ENCODE measurements around the gene VTN.
A peak's percentile ranks its signal among the peaks of the same experiment; 100 is the strongest.
"Not testable (repeated sequence)": the region's sequence is repeated elsewhere in the genome, so short reads cannot be mapped to it uniquely, and the experiment has no call there.

Gene VTN

GRCh38 chr17:28342313-28342712 is 27.8 kb downstream of the VTN start:
- no peak for DNase-seq (ENCODE audit: low spot score)

- DNase-seq (ENCODE audit: low spot score), result no peak
Measured at GRCh38 chr17:28341516-28341915, 28.6 kb downstream of the VTN start.

- DNase-seq (ENCODE audit: low spot score), result no peak
Measured at GRCh38 chr17:28340374-28340773, 29.7 kb downstream of the VTN start.

DNA sequence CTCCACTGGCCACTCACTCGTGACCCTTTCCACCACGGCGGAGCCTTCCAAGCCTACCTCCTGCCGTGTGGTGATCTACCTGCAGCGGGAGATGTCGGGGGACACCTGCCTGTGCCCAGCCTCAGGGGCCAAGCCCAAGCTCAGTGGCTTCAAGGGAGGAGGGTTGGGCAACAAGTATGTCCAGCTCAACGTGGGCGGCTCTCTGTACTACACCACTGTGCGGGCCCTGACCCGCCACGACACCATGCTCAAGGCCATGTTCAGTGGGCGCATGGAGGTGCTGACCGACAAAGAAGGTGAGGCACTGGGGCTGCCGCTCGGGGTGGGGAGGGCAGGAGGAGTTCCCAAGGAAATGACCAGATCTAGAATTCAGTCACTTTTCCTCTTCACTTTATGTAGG is 30.7 kb downstream of the VTN start:
- DNase-seq (ENCODE audit: low spot score), result no peak

GRCh38 chr17:28338769-28339212 is 31.3 kb downstream of the VTN start:
- not testable (repeated sequence) for DNase-seq (ENCODE audit: low spot score)

GRCh38 chr17:28338056-28338768 is 31.9 kb downstream of the VTN start:
- no peak for DNase-seq (ENCODE audit: low spot score)

DNA sequence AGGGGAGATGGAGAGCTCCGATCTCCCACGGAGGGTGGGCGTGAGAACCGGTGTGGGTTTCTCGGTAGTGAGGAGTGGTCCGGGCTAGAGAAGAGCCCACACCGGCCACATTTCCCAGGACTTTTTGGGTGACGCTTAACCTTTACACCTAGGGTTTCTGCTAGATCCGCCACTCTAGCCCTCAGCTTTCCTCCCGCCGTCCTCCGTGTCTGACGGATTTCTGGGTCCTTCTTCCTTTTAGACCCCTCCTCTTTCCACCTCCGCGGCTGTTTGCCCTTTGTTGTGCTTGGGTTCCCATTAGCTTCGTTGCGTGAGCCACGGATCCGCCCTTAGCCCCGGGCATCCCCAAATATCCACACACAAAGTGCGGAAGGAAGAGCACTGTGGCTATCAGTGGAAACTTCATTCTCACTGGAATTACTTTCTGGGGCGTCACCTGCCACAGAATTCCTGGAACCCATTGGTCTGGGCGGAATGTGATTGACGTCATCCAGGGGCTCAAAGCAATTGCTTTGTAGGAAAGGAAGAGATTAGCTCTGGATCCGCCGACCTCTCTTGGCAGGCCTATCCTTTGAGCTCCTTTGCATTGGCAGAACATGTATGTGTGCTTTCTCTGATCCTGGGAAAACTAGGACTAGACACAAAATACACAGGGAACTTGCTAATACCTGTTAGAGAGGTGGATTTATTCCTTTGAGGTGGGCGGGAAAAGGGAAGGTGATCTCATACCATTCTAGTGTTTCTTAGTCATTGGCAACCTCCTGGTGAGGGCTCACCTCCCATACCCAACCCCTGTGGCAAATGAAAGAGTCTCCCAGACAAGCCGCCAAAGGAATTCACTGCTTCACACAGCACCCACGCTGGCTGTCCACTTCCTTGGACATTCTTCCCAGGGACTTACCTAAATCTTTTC is 33.9 kb downstream of the VTN start:
- peak; percentile 58 for DNase-seq (ENCODE audit: low spot score)

- DNase-seq (ENCODE audit: low spot score), result peak; percentile 87
Measured at GRCh38 chr17:28335201-28335958, 34.7 kb downstream of the VTN start, which contains the start of the genes IFT20 and TNFAIP1. Gene IFT20, minus strand, starts transcription at chr17:28335472. Its CDS starts 3,487 bp downstream, at chr17:28331985. Gene TNFAIP1, plus strand, starts transcription at chr17:28335761. Its CDS starts 3,761 bp downstream, at chr17:28339522.

DNA sequence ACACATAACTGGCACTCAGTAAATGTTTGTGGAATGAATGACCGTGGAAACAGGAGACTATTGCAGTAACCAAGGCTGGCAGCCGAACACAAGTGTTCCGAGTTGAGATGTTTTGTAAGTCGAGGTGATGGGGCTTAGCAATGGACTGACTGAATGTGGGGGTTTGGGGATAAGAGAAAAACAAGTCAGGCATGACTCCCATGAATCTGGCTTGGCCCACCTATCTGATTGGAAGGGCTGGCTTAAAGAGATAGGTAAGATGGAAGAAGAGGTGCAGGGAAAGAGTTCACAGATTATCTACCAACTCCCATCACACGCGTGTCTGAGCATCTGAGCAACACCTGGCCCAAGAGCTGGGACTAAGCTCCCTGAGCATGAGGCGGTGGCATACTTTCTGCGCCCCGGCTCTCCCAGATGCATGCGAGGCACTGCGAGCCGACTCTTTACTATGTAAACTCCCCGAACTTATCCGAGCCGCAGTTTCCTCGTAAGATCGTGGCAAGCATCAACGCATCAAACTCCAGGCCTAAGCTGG is 35.4 kb downstream of the VTN start:
- DNase-seq (ENCODE audit: low spot score), result no peak

GRCh38 chr17:28334171-28334570 is 35.9 kb downstream of the VTN start:
- DNase-seq (ENCODE audit: low spot score), result no peak

- no peak for DNase-seq (ENCODE audit: low spot score)
Measured at GRCh38 chr17:28333083-28333746, 36.9 kb downstream of the VTN start.

GRCh38 chr17:28331891-28332420 is 38.2 kb downstream of the VTN start:
- no peak for DNase-seq (ENCODE audit: low spot score)

GRCh38 chr17:28330671-28331070 is 39.4 kb downstream of the VTN start:
- no peak for DNase-seq (ENCODE audit: low spot score)

DNA sequence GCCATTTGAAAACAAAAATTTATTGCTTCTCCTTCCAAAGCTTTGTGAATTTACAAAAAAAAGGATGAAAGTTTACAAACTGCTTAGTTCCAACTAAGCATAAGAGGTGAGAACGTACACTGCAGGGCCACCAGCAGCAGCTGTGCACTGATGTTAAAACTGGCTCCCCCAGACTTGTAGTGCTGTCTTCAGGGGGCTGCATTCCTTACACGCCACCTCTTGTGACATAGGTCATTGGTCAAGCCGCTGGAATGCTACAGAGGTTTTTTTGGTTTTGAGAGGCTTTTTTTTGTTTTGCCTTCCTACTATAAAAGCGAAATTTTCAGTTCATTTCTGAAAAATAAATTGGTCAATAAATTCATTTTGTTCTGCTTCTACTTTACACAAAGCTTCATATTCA is 41.8 kb downstream of the VTN start:
- no peak for DNase-seq (ENCODE audit: low spot score)

GRCh38 chr17:28327709-28328108 is 42.4 kb downstream of the VTN start:
- DNase-seq (ENCODE audit: low spot score), result no peak

GRCh38 chr17:28327031-28327607 is 43.0 kb downstream of the VTN start:
- no peak for DNase-seq (ENCODE audit: low spot score)

- DNase-seq (ENCODE audit: low spot score), result no peak
Measured at GRCh38 chr17:28326114-28326513, 44.0 kb downstream of the VTN start.

DNA sequence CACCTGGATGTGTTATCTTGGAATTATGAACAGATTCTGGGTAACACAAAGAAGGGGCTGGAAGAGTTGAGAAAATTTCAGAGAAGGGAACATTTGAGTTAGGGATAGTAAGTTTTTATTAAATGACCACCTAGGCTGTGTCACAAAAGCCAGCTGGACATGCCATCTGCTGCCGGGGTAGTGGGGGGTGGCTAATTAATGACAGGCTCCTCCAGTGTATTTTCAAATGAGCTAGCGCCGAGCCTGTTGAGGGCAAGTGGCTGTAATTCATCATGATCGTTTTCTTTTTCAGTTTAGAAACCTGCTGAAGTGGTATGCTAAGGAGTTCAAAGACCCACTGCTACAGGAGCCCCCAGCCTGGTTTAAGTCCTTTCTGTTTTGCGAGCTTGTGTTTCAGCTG is 44.9 kb downstream of the VTN start:
- DNase-seq (ENCODE audit: low spot score), result no peak

DNA sequence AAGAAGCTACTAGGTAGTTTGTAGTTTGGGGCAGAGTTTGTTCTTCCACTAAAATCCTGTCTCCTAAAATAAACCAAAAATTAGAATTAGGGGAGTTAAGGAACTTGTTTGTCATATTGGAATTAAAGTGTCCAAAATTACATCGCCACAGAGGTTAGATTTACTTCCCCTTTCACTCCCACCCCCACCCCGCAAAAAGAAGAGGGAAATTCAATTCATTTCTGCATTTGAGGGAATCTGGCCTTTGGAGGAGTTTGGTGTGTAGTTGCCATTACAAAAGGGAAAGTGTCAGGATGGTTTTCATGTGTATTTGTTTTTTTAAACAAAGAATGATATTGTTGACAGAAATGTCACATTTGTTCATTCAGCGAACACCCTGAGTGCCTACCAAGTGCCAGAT is 45.3 kb downstream of the VTN start:
- DNase-seq (ENCODE audit: low spot score), result no peak

GRCh38 chr17:28324267-28324745 is 45.8 kb downstream of the VTN start:
- no peak for DNase-seq (ENCODE audit: low spot score)

Measured in HuH-7.5 (cell line).